WTC11 (cell line): ENCODE data around the gene CRYBB1. TPM values are rescaled to one million over a fixed set of nuclear protein-coding genes. Genes with fewer than 3 reads are reported as not detected.

Experiments used
- ATAC-seq: fragments of 200-7000 bp; cut with Tn5 transposase; 2 replicates; pipeline ENCODE4 v1.10.0; 2021; ENCODE audit warnings: mild to moderate bottlenecking, moderate library complexity
- CTCF ChIA-PET: fragments of 300-600 bp; sonication (Branson Sonifier 250); formaldehyde crosslinking; loops from one replicate; lab custom pipeline; 2021; ENCODE audit warnings: antibody characterized with exemption; lab: Charles Lee
- POLR2A ChIA-PET: fragments of 350-600 bp; sonication (Branson Sonifier 250); formaldehyde crosslinking; loops from one replicate; lab custom pipeline; 2021; ENCODE audit warnings: antibody characterized with exemption; lab: Charles Lee
- DNase-seq: peaks from one replicate; pipeline ENCODE4 v3.0.0; 2021; ENCODE audit warnings: low spot score
- H3K27ac Mint-ChIP-seq: 2 replicates; pipeline ENCODE4 v1.8.0; 2021; ENCODE audit warnings: mixed read lengths
- H3K27me3 Mint-ChIP-seq: 2 replicates; pipeline ENCODE4 v1.8.0; 2021; ENCODE audit warnings: low read depth, mild to moderate bottlenecking, moderate library complexity, mixed read lengths
- H3K36me3 Mint-ChIP-seq: 2 replicates; pipeline ENCODE4 v1.8.0; 2021; ENCODE audit warnings: mixed read lengths
- H3K4me1 Mint-ChIP-seq: 2 replicates; pipeline ENCODE4 v1.8.0; 2022; ENCODE audit warnings: mixed read lengths
- H3K4me3 Mint-ChIP-seq: 2 replicates; pipeline ENCODE4 v1.8.0; 2021; ENCODE audit warnings: mild to moderate bottlenecking, moderate library complexity, mixed read lengths
- H3K9me3 Mint-ChIP-seq: 2 replicates; pipeline ENCODE4 v1.8.0; 2021; ENCODE audit warnings: mixed read lengths
- CREM ChIP-seq: sonication (generic); formaldehyde crosslinking; IDR thresholded peaks from 2 replicates; pipeline ENCODE4 v1.8.1; 2022; ENCODE audit warnings: mild to moderate bottlenecking, missing genetic modification reagents, moderate library complexity
- ETV6 ChIP-seq: sonication (generic); formaldehyde crosslinking; IDR thresholded peaks from 2 replicates; pipeline ENCODE4 v1.8.1; 2022; ENCODE audit warnings: mild to moderate bottlenecking, missing genetic modification reagents
- HMGA2 ChIP-seq: fragments of 250-450 bp; sonication (Bioruptor Pico); IDR thresholded peaks from 2 replicates; pipeline ENCODE4 v1.4.0; 2021; ENCODE audit warnings: mild to moderate bottlenecking, moderate library complexity
- KAT7 ChIP-seq: sonication (generic); formaldehyde crosslinking; IDR thresholded peaks from 2 replicates; pipeline ENCODE4 v1.8.1; 2023; ENCODE audit warnings: missing genetic modification reagents, mild to moderate bottlenecking, borderline replicate concordance
- ZNF121 ChIP-seq: sonication (generic); formaldehyde crosslinking; IDR thresholded peaks from 2 replicates; pipeline ENCODE4 v1.8.0; 2023; ENCODE audit warnings: missing genetic modification reagents
- total RNA-seq: library from RNA; stranded (reverse); gene quantifications from 3 replicates; pipeline ENCODE4 v1.2.3, GENCODE V29; 2021
- TF ChIP-seq, protein P1 (sequence below): sonication (generic); formaldehyde crosslinking; IDR thresholded peaks from 2 replicates; pipeline ENCODE4 v1.8.0; 2022; ENCODE audit warnings: mild to moderate bottlenecking, missing genetic modification reagents
- TF ChIP-seq, protein P2 (sequence below): sonication (generic); formaldehyde crosslinking; IDR thresholded peaks from 2 replicates; pipeline ENCODE4 v1.8.1; 2023; ENCODE audit warnings: mild to moderate bottlenecking, missing genetic modification reagents
- TF ChIP-seq, protein P3 (sequence below): sonication (generic); formaldehyde crosslinking; IDR thresholded peaks from 2 replicates; pipeline ENCODE4 v1.8.1; 2023; ENCODE audit warnings: mild to moderate bottlenecking, missing genetic modification reagents, borderline replicate concordance
- TF ChIP-seq, protein P4 (sequence below): sonication (generic); formaldehyde crosslinking; IDR thresholded peaks from 2 replicates; pipeline ENCODE4 v1.8.0; 2022; ENCODE audit warnings: mild to moderate bottlenecking, missing genetic modification reagents
- TF ChIP-seq, protein P5 (sequence below): sonication (generic); formaldehyde crosslinking; IDR thresholded peaks from 2 replicates; pipeline ENCODE4 v1.8.1; 2022; ENCODE audit warnings: mild to moderate bottlenecking, missing genetic modification reagents, moderate library complexity, borderline replicate concordance

CRYBB1 gene
- total RNA-seq, 1 experiment from 2014 or later: 4.0 TPM

DNA sequence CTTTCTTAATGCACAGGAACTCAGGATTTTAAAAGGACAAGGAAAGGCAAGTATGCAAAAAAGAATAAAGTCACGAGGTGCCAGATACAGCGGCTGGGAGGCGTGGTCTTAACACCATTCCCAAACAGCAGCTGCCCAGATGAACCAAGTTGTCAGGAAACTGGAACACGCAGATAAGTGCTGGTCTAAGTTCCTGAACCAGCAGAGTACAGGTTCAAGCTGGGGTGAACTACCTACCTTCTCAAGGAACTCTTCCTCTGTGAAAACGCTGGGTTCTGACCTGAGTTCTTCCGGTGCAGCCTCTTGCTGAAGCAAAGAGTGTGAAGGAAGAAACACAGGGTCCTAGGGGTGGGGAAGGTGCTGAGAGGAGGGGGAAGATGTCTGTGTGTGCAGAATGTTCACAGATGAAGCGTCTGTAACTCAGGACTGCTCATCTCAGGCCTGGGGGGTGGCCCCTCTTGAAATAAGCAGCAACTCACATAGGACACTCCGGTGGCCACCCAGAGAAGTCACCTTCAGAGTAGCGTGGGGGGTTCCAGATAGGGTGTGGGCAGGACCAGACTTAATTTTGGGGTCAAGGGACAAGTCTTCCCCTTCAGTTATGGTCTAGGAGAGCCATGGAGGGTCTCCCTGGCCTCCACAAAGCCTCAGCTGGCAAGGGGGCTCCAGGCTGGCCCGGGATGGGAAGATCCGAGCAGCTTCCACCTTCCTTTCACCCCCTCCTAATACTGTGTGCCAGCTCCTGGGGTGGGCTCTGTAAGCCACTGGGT lies 31.1 kb downstream of the CRYBB1 start (continued):
- TF ChIP-seq ZNF121 (CRISPR knock-in tag) (no peak), ETV6 (no peak)
- TF ChIP-seq, protein P1, sequence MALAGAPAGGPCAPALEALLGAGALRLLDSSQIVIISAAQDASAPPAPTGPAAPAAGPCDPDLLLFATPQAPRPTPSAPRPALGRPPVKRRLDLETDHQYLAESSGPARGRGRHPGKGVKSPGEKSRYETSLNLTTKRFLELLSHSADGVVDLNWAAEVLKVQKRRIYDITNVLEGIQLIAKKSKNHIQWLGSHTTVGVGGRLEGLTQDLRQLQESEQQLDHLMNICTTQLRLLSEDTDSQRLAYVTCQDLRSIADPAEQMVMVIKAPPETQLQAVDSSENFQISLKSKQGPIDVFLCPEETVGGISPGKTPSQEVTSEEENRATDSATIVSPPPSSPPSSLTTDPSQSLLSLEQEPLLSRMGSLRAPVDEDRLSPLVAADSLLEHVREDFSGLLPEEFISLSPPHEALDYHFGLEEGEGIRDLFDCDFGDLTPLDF (CRISPR knock-in tag): no peak

DNA sequence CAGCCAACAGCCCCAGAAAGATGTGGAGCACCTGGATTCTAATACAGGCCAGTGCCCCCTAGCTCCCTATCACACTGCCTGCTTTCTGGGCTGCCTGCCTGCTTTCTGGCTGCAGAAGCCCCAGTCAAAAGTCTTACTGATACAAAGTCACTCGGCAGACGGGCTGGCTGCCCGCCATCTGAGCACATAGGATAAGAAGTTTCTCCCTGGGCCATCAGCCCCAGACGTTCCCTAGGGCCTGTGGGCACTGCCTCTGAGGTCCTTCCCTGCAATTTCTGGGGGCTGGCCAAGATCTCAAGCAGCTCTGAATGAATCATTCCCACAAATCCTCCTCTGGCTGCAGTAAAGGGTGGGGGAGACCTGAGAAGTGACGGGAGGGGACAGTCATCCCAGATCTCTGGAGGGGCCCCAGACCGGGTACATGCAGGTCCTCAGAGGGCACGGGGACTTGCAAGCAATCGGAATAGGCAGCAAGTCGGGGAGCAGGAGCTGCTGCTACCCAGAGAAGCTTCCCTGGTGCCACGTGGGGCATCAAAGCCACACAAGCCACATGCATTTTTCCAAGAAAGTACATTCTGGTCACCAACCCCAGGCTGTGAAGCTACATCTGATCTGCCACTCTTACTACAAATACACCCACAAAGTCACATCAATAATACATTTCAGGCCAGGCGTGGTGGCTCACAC lies 32.6 kb downstream of the CRYBB1 start:
- CTCF ChIA-PET: interaction anchor here (0.6 to 2.2 kb wide), 5 partner anchors 19 to 116 kb away, joined by 3 to 12 read pairs (median 3); no protein-coding TSS in a partner anchor
- no peak for ATAC-seq
- H3K4me3 Mint-ChIP-seq: no peak overlapping the region

DNA sequence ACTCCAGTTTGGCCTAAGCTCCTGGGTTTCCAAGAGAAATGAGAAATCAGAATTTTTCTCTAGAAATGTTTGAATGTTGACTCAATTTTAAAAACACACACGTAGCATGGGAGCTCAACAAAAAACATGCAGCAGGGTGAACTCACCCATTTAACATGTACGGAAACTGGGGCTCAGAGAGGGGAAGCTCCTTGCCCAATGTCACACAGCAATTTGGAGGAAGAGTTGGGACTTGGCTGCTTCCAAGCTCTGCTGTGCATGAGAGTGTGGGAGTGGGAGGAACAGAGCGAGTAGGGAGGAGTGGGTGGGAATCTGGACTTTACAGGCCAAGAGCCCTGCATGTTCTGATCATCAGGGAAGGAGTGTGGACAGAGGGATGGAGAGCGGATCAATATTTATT lies 33.8 kb downstream of the CRYBB1 start:
- POLR2A ChIA-PET: no interaction called here
- Mint-ChIP-seq H3K4me3 (no peak overlapping the region), H3K27me3 (no peaks in the 10 kb centered on the region), H3K27ac (peak overlapping the region; percentile 86), H3K4me1 (peaks cover 75% of the 10 kb centered on the region), H3K36me3 (peaks cover 26% of the 10 kb centered on the region), H3K9me3 (peaks cover 6% of the 10 kb centered on the region; the same call in 1 of the 2 replicates)
- DNase-seq (no peak), ATAC-seq (no peak)
- TF ChIP-seq HMGA2 (CRISPR knock-in tag) (no peak), KAT7 (CRISPR knock-in tag) (no peak)
- TF ChIP-seq, protein P2, sequence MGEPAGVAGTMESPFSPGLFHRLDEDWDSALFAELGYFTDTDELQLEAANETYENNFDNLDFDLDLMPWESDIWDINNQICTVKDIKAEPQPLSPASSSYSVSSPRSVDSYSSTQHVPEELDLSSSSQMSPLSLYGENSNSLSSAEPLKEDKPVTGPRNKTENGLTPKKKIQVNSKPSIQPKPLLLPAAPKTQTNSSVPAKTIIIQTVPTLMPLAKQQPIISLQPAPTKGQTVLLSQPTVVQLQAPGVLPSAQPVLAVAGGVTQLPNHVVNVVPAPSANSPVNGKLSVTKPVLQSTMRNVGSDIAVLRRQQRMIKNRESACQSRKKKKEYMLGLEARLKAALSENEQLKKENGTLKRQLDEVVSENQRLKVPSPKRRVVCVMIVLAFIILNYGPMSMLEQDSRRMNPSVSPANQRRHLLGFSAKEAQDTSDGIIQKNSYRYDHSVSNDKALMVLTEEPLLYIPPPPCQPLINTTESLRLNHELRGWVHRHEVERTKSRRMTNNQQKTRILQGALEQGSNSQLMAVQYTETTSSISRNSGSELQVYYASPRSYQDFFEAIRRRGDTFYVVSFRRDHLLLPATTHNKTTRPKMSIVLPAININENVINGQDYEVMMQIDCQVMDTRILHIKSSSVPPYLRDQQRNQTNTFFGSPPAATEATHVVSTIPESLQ (CRISPR knock-in tag): no peak
- TF ChIP-seq, protein P3, sequence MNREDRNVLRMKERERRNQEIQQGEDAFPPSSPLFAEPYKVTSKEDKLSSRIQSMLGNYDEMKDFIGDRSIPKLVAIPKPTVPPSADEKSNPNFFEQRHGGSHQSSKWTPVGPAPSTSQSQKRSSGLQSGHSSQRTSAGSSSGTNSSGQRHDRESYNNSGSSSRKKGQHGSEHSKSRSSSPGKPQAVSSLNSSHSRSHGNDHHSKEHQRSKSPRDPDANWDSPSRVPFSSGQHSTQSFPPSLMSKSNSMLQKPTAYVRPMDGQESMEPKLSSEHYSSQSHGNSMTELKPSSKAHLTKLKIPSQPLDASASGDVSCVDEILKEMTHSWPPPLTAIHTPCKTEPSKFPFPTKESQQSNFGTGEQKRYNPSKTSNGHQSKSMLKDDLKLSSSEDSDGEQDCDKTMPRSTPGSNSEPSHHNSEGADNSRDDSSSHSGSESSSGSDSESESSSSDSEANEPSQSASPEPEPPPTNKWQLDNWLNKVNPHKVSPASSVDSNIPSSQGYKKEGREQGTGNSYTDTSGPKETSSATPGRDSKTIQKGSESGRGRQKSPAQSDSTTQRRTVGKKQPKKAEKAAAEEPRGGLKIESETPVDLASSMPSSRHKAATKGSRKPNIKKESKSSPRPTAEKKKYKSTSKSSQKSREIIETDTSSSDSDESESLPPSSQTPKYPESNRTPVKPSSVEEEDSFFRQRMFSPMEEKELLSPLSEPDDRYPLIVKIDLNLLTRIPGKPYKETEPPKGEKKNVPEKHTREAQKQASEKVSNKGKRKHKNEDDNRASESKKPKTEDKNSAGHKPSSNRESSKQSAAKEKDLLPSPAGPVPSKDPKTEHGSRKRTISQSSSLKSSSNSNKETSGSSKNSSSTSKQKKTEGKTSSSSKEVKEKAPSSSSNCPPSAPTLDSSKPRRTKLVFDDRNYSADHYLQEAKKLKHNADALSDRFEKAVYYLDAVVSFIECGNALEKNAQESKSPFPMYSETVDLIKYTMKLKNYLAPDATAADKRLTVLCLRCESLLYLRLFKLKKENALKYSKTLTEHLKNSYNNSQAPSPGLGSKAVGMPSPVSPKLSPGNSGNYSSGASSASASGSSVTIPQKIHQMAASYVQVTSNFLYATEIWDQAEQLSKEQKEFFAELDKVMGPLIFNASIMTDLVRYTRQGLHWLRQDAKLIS (CRISPR knock-in tag): no peak
- CTCF ChIA-PET: interaction anchor here (1.4 to 2.2 kb wide), 2 partner anchors 18 to 26 kb away, joined by 3 to 12 read pairs; no protein-coding TSS in a partner anchor

More for the DNA sequence above, 32.6 kb downstream of the CRYBB1 start:
- POLR2A ChIA-PET: no interaction called here
- Mint-ChIP-seq H3K27ac (peak overlapping the region; percentile 91), H3K9me3 (peaks cover 6% of the 10 kb centered on the region; the same call in 1 of the 2 replicates), H3K36me3 (peaks cover 23% of the 10 kb centered on the region), H3K27me3 (no peaks in the 10 kb centered on the region), H3K4me1 (peaks cover 64% of the 10 kb centered on the region)
- no peak for DNase-seq
- no peak for TF ChIP-seq CREM (CRISPR knock-in tag)
- TF ChIP-seq, protein P4, sequence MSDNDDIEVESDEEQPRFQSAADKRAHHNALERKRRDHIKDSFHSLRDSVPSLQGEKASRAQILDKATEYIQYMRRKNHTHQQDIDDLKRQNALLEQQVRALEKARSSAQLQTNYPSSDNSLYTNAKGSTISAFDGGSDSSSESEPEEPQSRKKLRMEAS (CRISPR knock-in tag): no peak
- TF ChIP-seq, protein P1 (CRISPR knock-in tag): no peak
- TF ChIP-seq, protein P5, sequence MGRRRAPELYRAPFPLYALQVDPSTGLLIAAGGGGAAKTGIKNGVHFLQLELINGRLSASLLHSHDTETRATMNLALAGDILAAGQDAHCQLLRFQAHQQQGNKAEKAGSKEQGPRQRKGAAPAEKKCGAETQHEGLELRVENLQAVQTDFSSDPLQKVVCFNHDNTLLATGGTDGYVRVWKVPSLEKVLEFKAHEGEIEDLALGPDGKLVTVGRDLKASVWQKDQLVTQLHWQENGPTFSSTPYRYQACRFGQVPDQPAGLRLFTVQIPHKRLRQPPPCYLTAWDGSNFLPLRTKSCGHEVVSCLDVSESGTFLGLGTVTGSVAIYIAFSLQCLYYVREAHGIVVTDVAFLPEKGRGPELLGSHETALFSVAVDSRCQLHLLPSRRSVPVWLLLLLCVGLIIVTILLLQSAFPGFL (CRISPR knock-in tag): no peak
